ENCODE results near the gene INS. TPM values are rescaled to one million over a fixed set of nuclear protein-coding genes. Genes with fewer than 3 reads are reported as not detected.

INS gene
- total RNA-seq, 4 donors from 2014 or later: not detected

- no peaks in the 10 kb centered on the region for H3K4me1 ChIP-seq
- no peak overlapping the region for H3K4me3 ChIP-seq
- H3K27ac ChIP-seq: no peak overlapping the region
- H3K9me3 ChIP-seq: peaks cover 0 to 6% (median 0%) of the 10 kb centered on the region in 4 donors
- no peak for DNase-seq
- H3K27me3 ChIP-seq: no peaks in the 10 kb centered on the region
- H3K36me3 ChIP-seq: no peaks in the 10 kb centered on the region
- TF ChIP-seq POLR2A (IDR thresholded peaks at IDR 0.05): no peak
- TF ChIP-seq, protein P1, sequence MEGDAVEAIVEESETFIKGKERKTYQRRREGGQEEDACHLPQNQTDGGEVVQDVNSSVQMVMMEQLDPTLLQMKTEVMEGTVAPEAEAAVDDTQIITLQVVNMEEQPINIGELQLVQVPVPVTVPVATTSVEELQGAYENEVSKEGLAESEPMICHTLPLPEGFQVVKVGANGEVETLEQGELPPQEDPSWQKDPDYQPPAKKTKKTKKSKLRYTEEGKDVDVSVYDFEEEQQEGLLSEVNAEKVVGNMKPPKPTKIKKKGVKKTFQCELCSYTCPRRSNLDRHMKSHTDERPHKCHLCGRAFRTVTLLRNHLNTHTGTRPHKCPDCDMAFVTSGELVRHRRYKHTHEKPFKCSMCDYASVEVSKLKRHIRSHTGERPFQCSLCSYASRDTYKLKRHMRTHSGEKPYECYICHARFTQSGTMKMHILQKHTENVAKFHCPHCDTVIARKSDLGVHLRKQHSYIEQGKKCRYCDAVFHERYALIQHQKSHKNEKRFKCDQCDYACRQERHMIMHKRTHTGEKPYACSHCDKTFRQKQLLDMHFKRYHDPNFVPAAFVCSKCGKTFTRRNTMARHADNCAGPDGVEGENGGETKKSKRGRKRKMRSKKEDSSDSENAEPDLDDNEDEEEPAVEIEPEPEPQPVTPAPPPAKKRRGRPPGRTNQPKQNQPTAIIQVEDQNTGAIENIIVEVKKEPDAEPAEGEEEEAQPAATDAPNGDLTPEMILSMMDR (IDR thresholded peaks at IDR 0.05): no peak
Measured at GRCh38 chr11:2121227-2122130, 39.5 kb downstream of the INS start.

- Histone ChIP-seq H3K27ac (no peak overlapping the region), H3K4me3 (no peak overlapping the region), H3K9me3 (peaks cover 0 to 6% (median 0%) of the 10 kb centered on the region in 4 donors), H3K36me3 (no peaks in the 10 kb centered on the region), H3K4me1 (no peaks in the 10 kb centered on the region), H3K27me3 (no peaks in the 10 kb centered on the region)
- no peak for TF ChIP-seq POLR2A (IDR thresholded peaks at IDR 0.05)
- TF ChIP-seq, protein P1 (IDR thresholded peaks at IDR 0.05): no peak
- no peak for DNase-seq
Measured at GRCh38 chr11:2120359-2121100, 40.5 kb downstream of the INS start.

- peaks cover 0 to 6% (median 0%) of the 10 kb centered on the region in 4 donors for H3K9me3 ChIP-seq
- no peaks in the 10 kb centered on the region for H3K36me3 ChIP-seq
- no peak for DNase-seq
- no peak overlapping the region for H3K4me3 ChIP-seq
- TF ChIP-seq POLR2A (IDR thresholded peaks at IDR 0.05): no peak
- TF ChIP-seq, protein P1 (IDR thresholded peaks at IDR 0.05): no peak
- H3K27me3 ChIP-seq: no peaks in the 10 kb centered on the region
- no peaks in the 10 kb centered on the region for H3K4me1 ChIP-seq
- H3K27ac ChIP-seq: no peak overlapping the region
Measured at GRCh38 chr11:2118677-2119076, 42.3 kb downstream of the INS start.

GRCh38 chr11:2116680-2117079 is 44.3 kb downstream of the INS start:
- Histone ChIP-seq H3K36me3 (no peaks in the 10 kb centered on the region), H3K4me3 (no peak overlapping the region), H3K27ac (no peak overlapping the region), H3K9me3 (peaks cover 0 to 6% (median 0%) of the 10 kb centered on the region in 4 donors), H3K27me3 (no peaks in the 10 kb centered on the region), H3K4me1 (no peaks in the 10 kb centered on the region)
- DNase-seq: no peak
- TF ChIP-seq, protein P1 (IDR thresholded peaks at IDR 0.05): no peak
- no peak for TF ChIP-seq POLR2A (IDR thresholded peaks at IDR 0.05)

- no peak overlapping the region for H3K27ac ChIP-seq
- H3K4me1 ChIP-seq: no peaks in the 10 kb centered on the region
- peaks cover 0 to 6% (median 0%) of the 10 kb centered on the region in 4 donors for H3K9me3 ChIP-seq
- TF ChIP-seq POLR2A (IDR thresholded peaks at IDR 0.05): no peak
- TF ChIP-seq, protein P1 (IDR thresholded peaks at IDR 0.05): no peak
- no peaks in the 10 kb centered on the region for H3K27me3 ChIP-seq
- no peak for DNase-seq
- H3K4me3 ChIP-seq: no peak overlapping the region
- H3K36me3 ChIP-seq: no peaks in the 10 kb centered on the region
Measured at GRCh38 chr11:2115308-2115707, 45.7 kb downstream of the INS start.

All from Peyer's patch (tissue), 4 donors.